ENCODE data around the gene FBXO45. TPM values are rescaled to one million over a fixed set of nuclear protein-coding genes. Genes with fewer than 3 reads are reported as not detected.
"Not testable (repeated sequence)": the region's sequence is repeated elsewhere in the genome, so short reads cannot be mapped to it uniquely, and the experiment has no call there.

The FBXO45 gene
- 10 to 100 TPM in 1 of 2 donors, 1 to 10 TPM in 1; 9.2 to 10.1 TPM for total RNA-seq
- long read RNA-seq, full-length matches to known transcripts, result 15 of 16 reads
- long read RNA-seq, partial matches to known transcripts, result 0 of 16 reads
- long read RNA-seq, other reads (novel, unspliced or antisense), result 1 of 16 reads

GRCh38 chr3:196568246-196569002 is at the start of gene FBXO45, which contains the start of gene WDR53:
Gene FBXO45, plus strand, starts transcription at chr3:196568660. Its CDS starts 325 bp downstream, at chr3:196568985.
Gene WDR53, minus strand, starts transcription at chr3:196568554. Its CDS starts 7,079 bp downstream, at chr3:196561475.
- ATAC-seq (peak; percentile 96), DNase-seq (peak; percentile 95 to 96)
- intact Hi-C loops (cut with DNase I, micrococcal nuclease), result no loop called here

- DNase-seq, result peak; percentile 36 to 65
- ATAC-seq, result peak; percentile 59
- intact Hi-C loops (cut with DNase I, micrococcal nuclease), result no loop called here
These were observed 49.3 kb upstream of the FBXO45 start for GRCh38 chr3:196518966-196519717.

DNA sequence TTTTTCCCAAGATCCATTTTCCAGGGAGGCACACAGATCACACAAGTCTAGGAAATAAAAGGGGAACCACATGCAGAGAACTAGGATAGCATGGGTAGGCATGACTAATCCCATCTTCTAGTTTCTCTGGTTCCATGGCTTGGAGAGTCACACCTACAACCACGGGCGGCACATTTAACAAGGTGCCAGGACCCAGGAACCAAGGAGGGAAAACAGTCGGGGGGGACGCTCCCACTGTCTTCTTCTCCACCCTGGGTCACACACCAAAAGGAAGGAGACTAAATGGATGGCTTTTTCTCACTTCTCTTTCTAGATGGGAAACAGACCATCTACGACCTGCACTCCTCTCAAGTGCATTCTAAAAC is 48.8 kb upstream of the FBXO45 start:
- ATAC-seq (no peak), DNase-seq (no peak)
- intact Hi-C loops (cut with DNase I, micrococcal nuclease), result loop anchor here in 1 of 2 donors (5.0 kb wide), 1 partner anchor 267 kb away; no protein-coding TSS in a partner anchor

DNA sequence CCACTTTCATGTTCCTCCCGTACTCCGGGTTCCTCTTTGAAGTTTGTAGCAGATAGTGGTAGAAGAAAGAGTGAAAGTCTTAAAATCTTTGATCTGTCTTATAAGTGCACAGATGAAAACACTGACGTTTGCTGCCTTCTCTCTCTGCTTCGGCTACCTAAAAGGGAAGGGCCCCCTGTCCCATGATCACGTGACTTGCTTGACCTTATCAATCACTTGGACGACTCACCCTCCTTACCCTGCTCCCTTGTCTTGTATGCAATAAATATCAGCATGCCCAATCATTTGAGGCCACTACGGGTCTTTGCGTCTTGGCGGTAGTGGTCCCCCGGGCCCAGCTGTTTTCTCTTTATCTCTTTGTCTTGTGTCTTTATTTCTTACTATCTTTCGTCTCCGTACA is 47.2 kb upstream of the FBXO45 start:
- intact Hi-C loops (cut with DNase I, micrococcal nuclease), result loop anchor here in 1 of 2 donors (5.0 kb wide), 1 partner anchor 269 kb away; no protein-coding TSS in a partner anchor
- not testable (repeated sequence) for ATAC-seq, DNase-seq

GRCh38 chr3:196523841-196524240 is 44.6 kb upstream of the FBXO45 start:
- intact Hi-C loops (cut with DNase I, micrococcal nuclease), result loop anchor here in 1 of 2 donors (5.0 kb wide), 1 partner anchor 272 kb away; no protein-coding TSS in a partner anchor
- ATAC-seq (no peak), DNase-seq (no peak)

GRCh38 chr3:196524527-196524926 is 43.9 kb upstream of the FBXO45 start:
- intact Hi-C loops (cut with DNase I, micrococcal nuclease), result loop anchor here in 1 of 2 donors (5.0 kb wide), 1 partner anchor 272 kb away; no protein-coding TSS in a partner anchor
- ATAC-seq (no peak), DNase-seq (no peak)

GRCh38 chr3:196525141-196525540 is 43.3 kb upstream of the FBXO45 start:
- no peak for DNase-seq
- intact Hi-C loops (cut with DNase I, micrococcal nuclease), result no loop called here
- ATAC-seq, result no peak

DNA sequence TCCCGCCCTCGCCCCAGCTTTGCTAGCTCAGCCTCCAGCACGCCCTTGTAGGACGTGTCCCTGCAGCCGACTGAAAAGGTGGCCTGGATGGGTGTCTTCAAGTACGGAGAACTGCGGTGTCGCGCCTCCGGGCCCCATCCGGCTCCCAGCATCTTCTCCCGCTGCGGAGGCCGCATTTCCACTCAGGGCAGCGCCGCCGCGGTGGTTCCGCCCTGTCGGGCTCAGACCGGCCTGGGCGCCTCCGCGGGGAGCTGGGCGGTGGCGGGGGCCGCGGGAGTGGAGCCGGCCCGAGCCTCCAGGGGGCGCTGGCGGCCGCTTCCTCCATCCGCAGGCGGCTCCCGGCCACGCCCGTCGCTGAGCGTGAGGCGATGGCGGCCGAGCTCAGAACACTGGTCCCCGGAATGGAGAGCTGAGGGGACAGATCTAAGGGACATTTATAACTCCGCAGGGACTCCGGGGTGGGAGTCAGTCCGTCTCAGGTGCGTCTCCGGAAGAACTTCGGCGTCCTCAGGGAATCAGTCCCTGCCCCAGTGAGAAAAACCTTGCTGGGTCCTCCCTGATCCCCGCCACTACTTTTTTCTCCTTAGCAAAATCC is 39.7 kb upstream of the FBXO45 start:
- peak; percentile 65 to 78 for DNase-seq
- intact Hi-C loops (cut with DNase I, micrococcal nuclease), result no loop called here
- ATAC-seq, result peak; percentile 97

DNA sequence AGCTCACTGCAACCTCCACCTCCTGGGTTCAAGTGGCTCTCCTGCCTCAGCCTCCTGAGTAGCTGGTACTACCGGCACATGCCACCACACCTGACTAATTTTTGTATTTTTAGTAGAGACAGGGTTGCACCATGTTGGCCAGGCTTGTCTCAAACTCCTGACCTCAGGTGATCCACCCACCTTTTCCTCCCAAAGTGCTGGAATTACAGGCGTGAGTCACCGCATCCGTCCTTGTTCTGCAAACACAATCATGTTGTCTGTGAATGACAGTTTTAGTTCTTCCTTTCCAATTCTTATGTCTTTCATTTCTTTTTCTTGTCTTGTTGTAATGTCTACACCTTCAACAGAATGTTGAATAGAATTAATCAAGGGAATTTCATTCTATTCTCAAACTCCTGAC is 37.0 kb upstream of the FBXO45 start:
- ATAC-seq, result no peak
- DNase-seq, result no peak
- intact Hi-C loops (cut with DNase I, micrococcal nuclease), result no loop called here

DNA sequence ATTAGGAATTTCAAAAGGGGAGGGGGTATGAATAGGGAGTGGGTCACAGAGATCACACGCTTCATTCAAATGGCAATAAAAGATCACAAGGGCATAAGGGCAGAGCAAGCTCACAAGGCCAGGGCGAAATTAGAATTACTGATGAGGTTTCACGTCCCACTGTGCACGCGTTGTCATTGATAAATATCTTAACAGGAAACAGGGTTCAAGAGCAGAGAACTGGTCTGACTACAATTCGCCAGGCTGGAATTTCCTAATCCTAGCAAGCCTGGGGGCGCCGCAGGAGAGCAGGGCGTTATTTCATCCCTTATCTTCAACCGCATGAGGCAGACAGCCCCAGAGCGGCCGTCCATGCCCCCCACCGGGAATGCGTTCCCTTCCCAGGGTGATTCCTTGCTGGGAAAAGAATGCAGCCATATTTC is 35.2 kb upstream of the FBXO45 start:
- intact Hi-C loops (cut with DNase I, micrococcal nuclease), result no loop called here
- DNase-seq, result no peak

GRCh38 chr3:196537319-196537984 is 31.0 kb upstream of the FBXO45 start:
- ATAC-seq, result no peak

More for the DNA sequence above, 35.2 kb upstream of the FBXO45 start:
- ATAC-seq, result no peak

GRCh38 chr3:196541684-196542445 is 26.6 kb upstream of the FBXO45 start:
- no peak for ATAC-seq
- intact Hi-C loops (cut with DNase I, micrococcal nuclease), result no loop called here
- DNase-seq, result no peak

More at GRCh38 chr3:196537319-196537984, 31.0 kb upstream of the FBXO45 start:
- intact Hi-C loops (cut with DNase I, micrococcal nuclease), result no loop called here
- peak in 1 of 2 donors; percentile 61 for DNase-seq

DNA sequence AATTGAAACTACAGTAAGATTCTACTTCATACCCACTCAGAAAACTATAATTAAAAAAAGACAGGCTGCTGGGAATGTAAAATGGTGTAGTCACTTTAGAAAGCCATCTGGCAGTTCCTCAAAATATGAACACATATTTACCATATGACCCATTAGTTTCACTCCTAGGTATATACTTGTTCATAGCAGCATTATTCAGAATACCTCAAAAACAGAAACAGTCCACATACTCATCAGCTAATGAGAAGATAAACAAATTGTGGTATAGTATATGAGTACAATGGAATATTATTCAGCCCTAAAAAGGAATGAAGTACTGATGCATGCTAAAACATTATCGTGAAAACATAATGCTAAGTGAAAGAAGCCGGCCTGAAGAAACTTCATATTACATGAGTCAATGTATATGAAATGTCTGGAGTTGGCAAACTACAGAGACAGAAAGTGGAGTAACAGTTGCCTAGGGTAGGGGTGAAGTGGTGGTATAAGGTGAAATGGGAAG is 23.9 kb upstream of the FBXO45 start:
- intact Hi-C loops (cut with DNase I, micrococcal nuclease), result no loop called here
- no peak for ATAC-seq
- DNase-seq, result no peak

DNA sequence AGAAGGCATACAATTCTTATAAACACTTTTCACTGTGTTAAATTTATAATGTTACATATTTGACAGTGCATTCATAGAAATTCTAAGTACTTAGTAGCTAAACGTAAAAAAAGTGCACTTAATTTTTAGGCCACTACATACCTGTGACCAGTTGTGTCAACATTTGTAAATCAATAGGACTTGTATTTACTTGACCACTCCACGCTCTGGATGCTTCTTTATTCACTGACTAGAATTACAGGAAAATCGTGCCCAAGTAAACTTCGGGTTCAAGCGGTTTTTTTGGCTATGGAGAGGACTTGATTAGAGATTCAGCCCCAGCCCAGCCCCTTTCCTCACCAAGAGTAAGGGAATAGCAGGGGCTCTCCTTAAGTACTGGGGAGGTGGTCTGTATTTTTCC is 21.9 kb upstream of the FBXO45 start:
- intact Hi-C loops (cut with DNase I, micrococcal nuclease), result no loop called here
- DNase-seq, result no peak
- ATAC-seq, result no peak

GRCh38 chr3:196547067-196547466 is 21.4 kb upstream of the FBXO45 start:
- intact Hi-C loops (cut with DNase I, micrococcal nuclease), result no loop called here
- ATAC-seq (no peak), DNase-seq (no peak)

GRCh38 chr3:196549312-196549711 is 19.1 kb upstream of the FBXO45 start:
- intact Hi-C loops (cut with DNase I, micrococcal nuclease); ATAC-seq; DNase-seq: not testable (repeated sequence)

DNA sequence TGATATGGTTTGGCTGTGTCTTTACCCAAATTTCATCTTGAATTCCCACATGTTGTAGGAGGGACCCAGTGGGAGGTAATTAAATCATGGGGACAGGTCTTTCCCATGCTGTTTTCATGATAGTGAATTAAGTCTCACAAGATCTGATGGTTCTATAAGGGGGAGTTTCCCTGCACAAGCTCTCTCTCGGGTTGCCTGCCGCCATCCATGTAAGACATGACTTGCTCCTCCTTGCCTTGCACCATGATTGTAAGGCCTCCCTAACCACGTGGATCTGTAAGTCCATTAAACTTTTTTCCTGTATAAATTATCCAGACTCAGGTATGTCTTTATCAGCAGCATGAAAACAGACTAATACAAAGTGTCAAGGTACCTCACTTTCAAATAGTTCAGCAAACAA is 18.3 kb upstream of the FBXO45 start:
- DNase-seq; ATAC-seq; intact Hi-C loops (cut with DNase I, micrococcal nuclease): not testable (repeated sequence)

GRCh38 chr3:196552253-196552652 is 16.2 kb upstream of the FBXO45 start:
- ATAC-seq, result no peak
- intact Hi-C loops (cut with DNase I, micrococcal nuclease), result no loop called here
- no peak for DNase-seq

Measured in left colon (tissue), 2 donors.